Measurements from ENCODE around the gene NCLN.

DNA sequence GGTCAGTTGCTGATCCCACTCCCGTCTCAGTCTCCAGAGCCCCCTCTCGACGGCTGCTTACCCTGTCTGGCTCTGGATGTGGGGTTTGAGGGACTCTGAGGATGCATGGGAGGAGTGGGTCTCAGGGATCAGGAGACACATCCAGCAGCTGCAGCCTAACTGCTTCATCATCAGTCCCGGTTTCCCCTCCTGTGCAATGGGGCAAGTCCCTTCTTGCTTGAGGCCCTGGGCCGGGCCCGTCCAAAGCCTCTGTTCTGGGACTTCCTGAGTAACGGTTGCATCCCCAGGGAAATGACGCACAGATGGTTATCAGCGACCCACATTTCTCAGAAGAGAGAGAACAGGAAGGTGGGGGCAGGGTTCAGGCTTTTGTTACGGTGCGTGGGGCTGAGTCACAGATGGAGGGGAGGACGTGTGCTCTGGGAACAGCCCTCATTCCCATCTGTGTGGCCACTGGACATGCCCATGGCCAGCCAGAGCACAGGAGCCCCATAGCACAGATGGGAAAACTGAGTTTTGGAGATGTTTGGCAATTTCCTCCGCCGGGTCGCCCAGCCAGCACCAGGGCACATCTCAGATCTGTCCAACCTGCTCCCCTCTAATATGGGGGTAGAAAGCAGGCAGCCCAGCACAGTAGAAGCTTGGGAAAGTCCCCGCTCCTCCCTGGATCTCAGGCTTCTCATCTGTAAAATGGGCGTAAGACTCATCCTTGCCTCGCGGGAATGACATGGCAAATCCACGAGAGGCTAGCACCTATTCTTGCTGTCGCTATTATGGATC, 30.6 kb upstream of the NCLN start:
- TF ChIP-seq ZNF644 (tag; IDR thresholded peaks at IDR 0.05; ENCODE audit: low read depth) (peak; percentile 34; the same call in 1 of the 2 replicates), ZNF174 (CRISPR knock-in tag; IDR thresholded peaks at IDR 0.05) (no peak), HNRNPUL1 (IDR thresholded peaks at IDR 0.05; ENCODE audit: low read length) (no peak), EHMT2 (IDR thresholded peaks at IDR 0.05) (no peak), MAFG (tag; conservative IDR thresholded peaks at IDR 0.05) (peak; percentile 43; the same call in 1 of the 2 replicates), NCOA2 (IDR thresholded peaks at IDR 0.05; ENCODE audit: partially characterized antibody in 2 of 2) (peak in 1 of 2 experiments; percentile 63)
- TF ChIP-seq, protein P1, sequence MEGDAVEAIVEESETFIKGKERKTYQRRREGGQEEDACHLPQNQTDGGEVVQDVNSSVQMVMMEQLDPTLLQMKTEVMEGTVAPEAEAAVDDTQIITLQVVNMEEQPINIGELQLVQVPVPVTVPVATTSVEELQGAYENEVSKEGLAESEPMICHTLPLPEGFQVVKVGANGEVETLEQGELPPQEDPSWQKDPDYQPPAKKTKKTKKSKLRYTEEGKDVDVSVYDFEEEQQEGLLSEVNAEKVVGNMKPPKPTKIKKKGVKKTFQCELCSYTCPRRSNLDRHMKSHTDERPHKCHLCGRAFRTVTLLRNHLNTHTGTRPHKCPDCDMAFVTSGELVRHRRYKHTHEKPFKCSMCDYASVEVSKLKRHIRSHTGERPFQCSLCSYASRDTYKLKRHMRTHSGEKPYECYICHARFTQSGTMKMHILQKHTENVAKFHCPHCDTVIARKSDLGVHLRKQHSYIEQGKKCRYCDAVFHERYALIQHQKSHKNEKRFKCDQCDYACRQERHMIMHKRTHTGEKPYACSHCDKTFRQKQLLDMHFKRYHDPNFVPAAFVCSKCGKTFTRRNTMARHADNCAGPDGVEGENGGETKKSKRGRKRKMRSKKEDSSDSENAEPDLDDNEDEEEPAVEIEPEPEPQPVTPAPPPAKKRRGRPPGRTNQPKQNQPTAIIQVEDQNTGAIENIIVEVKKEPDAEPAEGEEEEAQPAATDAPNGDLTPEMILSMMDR (IDR thresholded peaks at IDR 0.05 in 2 of 3, conservative IDR thresholded peaks at IDR 0.05 in 1 of 3; ENCODE audit: insufficient read depth in 2 of 3, low read depth in 1 of 3, low read length in 3 of 3): no peak
- TF ChIP-seq, protein P2, sequence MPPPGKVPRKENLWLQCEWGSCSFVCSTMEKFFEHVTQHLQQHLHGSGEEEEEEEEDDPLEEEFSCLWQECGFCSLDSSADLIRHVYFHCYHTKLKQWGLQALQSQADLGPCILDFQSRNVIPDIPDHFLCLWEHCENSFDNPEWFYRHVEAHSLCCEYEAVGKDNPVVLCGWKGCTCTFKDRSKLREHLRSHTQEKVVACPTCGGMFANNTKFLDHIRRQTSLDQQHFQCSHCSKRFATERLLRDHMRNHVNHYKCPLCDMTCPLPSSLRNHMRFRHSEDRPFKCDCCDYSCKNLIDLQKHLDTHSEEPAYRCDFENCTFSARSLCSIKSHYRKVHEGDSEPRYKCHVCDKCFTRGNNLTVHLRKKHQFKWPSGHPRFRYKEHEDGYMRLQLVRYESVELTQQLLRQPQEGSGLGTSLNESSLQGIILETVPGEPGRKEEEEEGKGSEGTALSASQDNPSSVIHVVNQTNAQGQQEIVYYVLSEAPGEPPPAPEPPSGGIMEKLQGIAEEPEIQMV (tag; conservative IDR thresholded peaks at IDR 0.05; ENCODE audit: low read depth): no peak
